GM12875 (cell line): ENCODE results near the gene MAGIX.

Experiments
- H3K4me3 ChIP-seq: one replicate; pipeline ENCODE4 v1.5.1; 2011; ENCODE audit warnings: low read depth, low read length, control low read depth
- CTCF ChIP-seq: IDR thresholded peaks from 2 replicates; pipeline ENCODE4 v1.5.1; 2011; ENCODE audit warnings: low read depth, mild to moderate bottlenecking, control low read depth, inconsistent platforms, low read length, moderate library complexity, borderline replicate concordance; ENCODE audit not compliant: insufficient read depth

MAGIX gene

GRCh38 chrX:49187526-49187925 is 25.0 kb downstream of the MAGIX start:
- TF ChIP-seq CTCF: no peak
- no peak overlapping the region for H3K4me3 ChIP-seq

- TF ChIP-seq CTCF: no peak
- no peak overlapping the region for H3K4me3 ChIP-seq
Observed at GRCh38 chrX:49188468-49189076, 26.0 kb downstream of the MAGIX start.

GRCh38 chrX:49189606-49190005 is 27.0 kb downstream of the MAGIX start:
- H3K4me3 ChIP-seq: peak overlapping the region; percentile 21
- no peak for TF ChIP-seq CTCF

- no peak for TF ChIP-seq CTCF
- H3K4me3 ChIP-seq: peak overlapping the region; percentile 82
Observed at GRCh38 chrX:49190821-49191573, 28.4 kb downstream of the MAGIX start.

- H3K4me3 ChIP-seq: peak overlapping the region; percentile 82
- no peak for TF ChIP-seq CTCF
Observed at GRCh38 chrX:49191574-49192011, 29.0 kb downstream of the MAGIX start.

- TF ChIP-seq CTCF: peak; percentile 63
- H3K4me3 ChIP-seq: no peak overlapping the region
Observed at GRCh38 chrX:49192722-49193328, 30.3 kb downstream of the MAGIX start.
